GM21381 (cell line): ENCODE results near the gene BCAS3.

Source experiments
- ATAC-seq: cut with Tn5 transposase; IDR thresholded peaks from one replicate; pipeline ENCODE4 v1.9.1; 2021; ENCODE audit warnings: mild to moderate bottlenecking, moderate library complexity; ENCODE audit not compliant: unreplicated experiment

BCAS3 gene

DNA sequence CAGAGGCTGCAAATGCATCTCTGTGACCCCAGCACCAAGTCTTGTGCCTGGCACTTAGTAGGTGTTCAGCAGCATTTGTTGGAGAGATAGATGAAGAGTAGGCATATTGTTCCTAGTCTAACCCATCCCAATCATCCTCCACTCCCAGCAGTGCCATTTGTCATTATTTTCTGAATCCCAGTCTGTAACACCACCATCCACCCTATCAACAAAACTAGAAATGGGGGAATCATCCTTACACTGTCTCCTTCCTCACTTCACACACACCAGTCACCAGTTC lies 626.1 kb downstream of the BCAS3 start:
- ATAC-seq: no peak

DNA sequence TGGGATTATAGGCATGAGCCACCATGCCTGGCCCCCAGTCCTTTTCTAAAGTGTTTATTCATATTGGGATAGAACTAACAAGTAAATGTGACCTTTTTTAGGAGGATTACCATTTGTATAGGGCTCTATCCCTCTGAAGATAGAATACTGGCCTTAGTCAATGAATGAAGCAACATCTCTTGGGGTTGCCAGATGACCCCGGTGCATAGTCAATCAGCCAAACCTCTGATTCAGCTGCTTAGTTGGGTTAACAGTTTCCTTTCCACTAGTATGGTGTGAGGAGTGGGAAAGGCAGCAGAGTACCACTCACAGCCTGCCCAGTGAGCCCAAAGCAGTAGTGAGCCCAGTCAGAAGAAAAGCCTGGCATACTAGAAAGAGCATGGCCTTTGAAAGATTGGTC lies 627.4 kb downstream of the BCAS3 start:
- no peak for ATAC-seq

GRCh38 chr17:61306003-61306402 lies 628.4 kb downstream of the BCAS3 start:
- no peak for ATAC-seq

DNA sequence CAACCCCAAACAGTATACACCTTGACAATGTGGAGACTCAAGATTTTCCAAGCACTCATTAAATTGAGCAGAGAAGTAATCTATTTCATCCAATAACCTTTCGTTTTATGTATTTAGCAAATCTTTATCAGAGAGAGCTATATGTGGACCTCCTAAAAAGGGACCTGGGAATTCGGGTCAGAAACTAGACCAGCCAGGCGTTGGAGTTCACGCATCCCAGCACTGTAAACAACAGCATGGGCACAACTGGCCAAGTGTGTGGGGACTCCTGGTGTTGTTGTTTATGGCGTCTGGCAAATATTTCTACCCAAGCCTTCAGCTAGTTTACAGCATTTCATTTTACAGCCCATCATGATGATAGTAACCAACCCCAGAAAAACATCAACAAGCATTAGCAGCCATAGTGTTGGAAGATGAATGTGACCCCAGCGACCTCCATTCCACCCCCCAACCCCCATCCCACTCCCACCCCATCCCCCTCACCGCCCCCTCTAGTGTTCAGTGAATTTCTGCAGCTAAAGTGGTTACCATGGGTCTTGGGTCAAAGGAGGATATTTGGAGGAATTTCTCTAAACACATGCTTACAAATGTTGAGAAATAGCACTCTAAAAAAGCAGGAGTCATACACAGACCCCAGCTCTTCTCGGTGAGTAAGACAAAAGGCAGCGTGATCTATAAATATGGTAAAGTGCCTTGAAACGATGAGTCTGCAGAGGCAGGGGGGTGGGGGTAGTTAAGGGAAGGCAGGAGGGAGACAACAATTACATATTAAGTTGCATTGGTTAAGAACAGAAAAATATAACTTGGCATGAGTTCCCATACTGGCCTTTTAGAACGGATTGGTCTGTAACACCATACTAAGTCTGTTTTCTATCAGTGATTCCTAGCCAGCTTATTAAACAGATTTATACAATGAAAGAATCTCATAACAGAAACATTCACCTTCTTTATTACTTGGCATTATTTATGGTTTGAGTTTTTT lies 630.5 kb downstream of the BCAS3 start:
- no peak for ATAC-seq

DNA sequence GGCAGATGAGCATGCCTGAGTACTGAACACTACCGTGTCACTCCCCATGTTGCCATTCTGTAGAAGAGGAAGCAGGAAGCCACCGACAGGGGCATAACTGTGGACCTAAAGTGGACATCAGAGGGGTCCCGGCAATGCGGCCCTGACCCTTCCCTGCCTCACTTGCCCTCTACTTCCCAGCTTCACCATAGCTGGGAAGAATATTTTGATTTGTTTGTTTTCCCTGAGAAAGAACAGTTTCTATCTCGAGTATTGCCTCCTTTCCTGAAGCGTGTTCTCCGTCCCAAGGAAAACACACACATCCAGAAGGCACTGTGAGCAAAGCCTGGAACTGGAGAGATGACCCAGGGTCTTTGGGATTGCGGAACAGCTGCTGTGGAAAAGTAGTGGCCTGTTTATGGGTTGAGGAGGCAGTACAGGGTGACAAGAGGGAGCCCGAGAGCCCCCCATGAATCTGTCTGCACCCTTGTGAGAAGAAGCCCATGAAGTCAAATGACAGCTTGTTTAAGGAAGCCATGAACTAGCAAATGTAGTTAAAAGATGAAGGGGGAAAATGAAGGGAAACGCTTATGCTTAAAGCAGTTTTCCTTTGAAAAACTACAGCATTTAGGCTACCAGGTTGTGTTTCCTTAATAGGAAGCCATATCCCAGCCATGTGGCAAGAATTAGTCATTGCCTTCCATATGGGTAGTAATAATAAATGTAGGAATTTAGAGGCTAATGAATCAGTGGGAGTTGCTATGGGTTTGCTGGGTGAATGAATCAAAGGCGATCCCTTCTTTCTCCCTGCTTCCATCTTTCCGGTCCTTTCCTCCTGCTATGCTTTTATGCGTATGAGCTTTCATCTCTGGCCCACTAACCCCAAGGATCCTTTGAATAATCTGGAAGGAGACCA lies 632.0 kb downstream of the BCAS3 start:
- ATAC-seq: no peak

GRCh38 chr17:61310590-61310989 lies 632.9 kb downstream of the BCAS3 start:
- ATAC-seq: no peak

- no peak for ATAC-seq
These were observed 635.0 kb downstream of the BCAS3 start for GRCh38 chr17:61312406-61313295.

GRCh38 chr17:61313461-61314326 lies 636.0 kb downstream of the BCAS3 start:
- ATAC-seq: no peak

DNA sequence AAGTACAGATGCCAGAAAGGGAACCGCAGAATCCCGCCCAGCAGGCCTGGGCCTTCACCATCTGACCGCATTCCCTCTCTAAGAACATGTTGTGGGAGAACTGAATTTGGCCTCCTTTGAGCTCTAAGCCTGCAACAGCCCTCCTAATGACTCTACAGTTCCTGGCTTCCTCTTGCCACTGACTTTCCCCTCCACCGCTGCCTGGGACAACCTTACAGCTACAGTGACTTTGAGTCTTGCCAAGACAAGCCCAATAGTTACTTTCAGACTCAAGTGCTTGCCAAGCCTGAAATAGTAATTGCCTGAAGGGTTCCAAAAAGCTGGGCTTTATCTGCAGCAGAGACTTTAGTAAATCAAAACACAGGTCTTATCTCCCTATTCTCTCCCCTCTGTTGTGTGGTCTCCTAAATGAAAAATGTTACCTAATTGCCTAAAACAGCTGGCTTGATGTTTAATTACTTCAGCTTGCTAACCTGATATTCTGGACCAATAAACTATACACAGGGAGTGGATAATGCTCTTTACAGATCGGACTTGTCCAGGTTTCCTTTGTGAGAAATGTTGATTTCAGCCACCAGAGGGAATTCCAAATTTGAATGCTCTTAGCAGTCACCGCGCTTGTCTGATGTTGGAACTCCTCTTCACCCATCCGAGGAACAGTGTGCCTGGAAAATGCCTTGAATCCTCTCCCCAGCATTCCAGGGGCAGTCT lies 636.9 kb downstream of the BCAS3 start:
- ATAC-seq: no peak

- no peak for ATAC-seq
These were observed 639.0 kb downstream of the BCAS3 start for GRCh38 chr17:61316633-61317032.

DNA sequence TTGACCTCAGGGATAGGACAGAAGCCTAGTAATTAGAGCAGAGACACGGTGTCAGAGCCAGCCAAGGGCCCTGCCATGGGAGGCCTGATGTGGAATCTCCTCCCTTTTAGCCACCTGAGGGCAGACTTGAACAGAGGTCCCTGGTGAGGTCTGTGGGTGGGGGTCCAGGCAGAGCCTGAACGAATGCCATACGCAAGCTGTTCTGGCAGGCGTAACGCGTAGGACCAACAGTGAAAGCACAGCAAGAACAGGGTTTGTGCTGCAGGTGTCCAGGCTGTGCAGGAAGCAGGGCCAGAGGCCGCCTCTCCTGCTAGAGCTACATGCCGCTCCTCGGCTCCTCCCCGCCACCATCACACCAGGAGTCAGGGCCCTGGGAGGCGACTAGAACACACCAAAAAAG lies 640.1 kb downstream of the BCAS3 start:
- no peak for ATAC-seq

- ATAC-seq: no peak
These were observed 641.0 kb downstream of the BCAS3 start for GRCh38 chr17:61318684-61319098.

GRCh38 chr17:61321344-61321743 lies 643.7 kb downstream of the BCAS3 start:
- no peak for ATAC-seq

DNA sequence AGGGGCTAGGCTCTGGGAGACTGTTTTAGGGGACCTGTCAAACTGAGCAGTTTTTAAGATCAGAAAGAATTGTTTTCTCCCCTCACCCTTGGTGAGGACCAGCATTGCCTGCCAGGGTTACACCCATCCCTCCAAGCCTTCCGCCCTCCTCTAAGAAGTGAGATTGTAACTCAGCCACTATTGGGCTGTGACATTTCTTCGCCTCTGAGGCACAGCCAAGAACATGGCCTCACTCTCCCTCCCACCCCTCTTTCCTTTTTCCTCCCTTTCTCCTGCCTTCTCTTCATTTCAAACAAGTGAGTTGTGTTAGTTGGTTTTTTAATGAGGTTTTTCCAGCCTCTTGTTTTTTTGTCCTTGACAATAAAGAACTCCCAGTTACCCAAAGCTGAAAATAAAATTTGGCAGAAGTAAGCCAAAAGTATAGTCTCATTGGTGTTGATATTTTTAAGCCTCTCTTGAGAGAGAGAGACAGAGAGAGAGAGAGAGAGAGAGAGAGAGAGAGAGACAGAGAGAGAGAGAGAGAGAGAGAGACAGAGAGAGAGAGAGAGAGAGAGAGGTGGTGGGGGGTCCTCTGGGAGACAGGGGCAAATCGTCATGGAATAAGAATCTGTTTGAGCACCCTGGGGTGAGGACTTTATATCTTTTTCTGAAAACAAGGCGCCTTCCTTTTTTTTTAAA lies 644.8 kb downstream of the BCAS3 start:
- ATAC-seq: no peak

- ATAC-seq: no peak
These were observed 645.6 kb downstream of the BCAS3 start for GRCh38 chr17:61323003-61323908.

- ATAC-seq: no peak
These were observed 646.5 kb downstream of the BCAS3 start for GRCh38 chr17:61323909-61324868.

DNA sequence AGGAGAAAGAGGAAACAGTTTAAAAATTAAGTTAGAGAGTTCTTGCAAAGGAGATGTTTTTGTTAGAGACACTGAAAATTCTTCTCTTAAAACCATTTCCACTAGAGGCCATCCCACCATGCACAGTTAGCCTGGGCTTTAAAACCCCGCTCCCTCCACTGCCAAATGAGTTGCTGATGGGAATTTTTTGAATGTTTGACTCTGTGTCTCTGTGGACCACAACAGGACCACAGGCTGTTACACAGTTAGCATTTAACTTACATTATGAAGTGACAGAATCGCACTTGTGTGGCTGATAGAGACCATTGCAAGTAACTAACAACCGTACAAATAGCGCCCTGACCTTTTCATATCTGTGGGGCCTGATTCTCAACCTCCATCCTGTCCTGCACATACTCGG lies 647.3 kb downstream of the BCAS3 start:
- no peak for ATAC-seq
